Panc1 (cell line): ENCODE data around the gene UNKL. TPM values are rescaled to one million over a fixed set of nuclear protein-coding genes. Genes with fewer than 3 reads are reported as not detected.

Source experiments
- ATAC-seq: fragments of 200-7000 bp; cut with Tn5 transposase; 2 replicates; pipeline ENCODE4 v1.9.1; 2020; ENCODE audit warnings: mild to moderate bottlenecking, moderate library complexity
- BruUV-seq: library from RNA; stranded (reverse); fragments of 400-500 nt; replicated peaks from 2 replicates; lab custom pipeline; 2021; lab: Mats Ljungman, UMichigan
- CTCF ChIA-PET: fragments of 300-600 bp; sonication (Branson Sonifier 250); formaldehyde crosslinking; loops from one replicate; lab custom pipeline; 2022; ENCODE audit warnings: antibody characterized with exemption; lab: Charles Lee
- POLR2A ChIA-PET: fragments of 300-600 bp; sonication (Branson Sonifier 250); formaldehyde crosslinking; loops from one replicate; lab custom pipeline; 2022; ENCODE audit warnings: antibody characterized with exemption; lab: Charles Lee
- DNase-seq: peaks from one replicate; pipeline ENCODE4 v3.0.0-alpha.2; 2010; ENCODE audit warnings: low read depth, low spot score
- H3K27ac ChIP-seq: 2 replicates; pipeline ENCODE4 v1.5.1; 2011; ENCODE audit warnings: mild to moderate bottlenecking, low read length, inconsistent platforms
- H3K27me3 ChIP-seq: fragments of 200-500 bp; sonication (Bioruptor generic); 2 replicates; pipeline ENCODE4 v1.6.0; 2014; ENCODE audit warnings: low read length, inconsistent platforms; ENCODE audit not compliant: control insufficient read depth, insufficient read depth
- H3K36me3 ChIP-seq: fragments of 200-500 bp; sonication (Bioruptor generic); 2 replicates; pipeline ENCODE4 v1.5.1; 2014; ENCODE audit warnings: inconsistent platforms, mild to moderate bottlenecking, low read length, moderate library complexity; ENCODE audit not compliant: control insufficient read depth, insufficient read depth
- H3K4me1 ChIP-seq: 2 replicates; pipeline ENCODE4 v1.5.1; 2011; ENCODE audit warnings: inconsistent platforms, mild to moderate bottlenecking, low read length, moderate library complexity; ENCODE audit not compliant: control insufficient read depth, insufficient read depth
- H3K4me3 ChIP-seq, 2 experiments: 2 replicates each; pipeline ENCODE4 v1.5.1; 2011 to 2012; ENCODE audit warnings: low read depth in 2 of 2, low read length in 2 of 2, mild to moderate bottlenecking in 2 of 2, inconsistent platforms in 1 of 2, moderate library complexity in 1 of 2
- H3K9me3 ChIP-seq: fragments of 200-500 bp; sonication (Bioruptor generic); 2 replicates; pipeline ENCODE4 v1.5.1; 2014; ENCODE audit warnings: low read depth, mild to moderate bottlenecking, inconsistent platforms, low read length, moderate library complexity; ENCODE audit not compliant: control insufficient read depth, insufficient read depth
- CTCF ChIP-seq: fragments of 450-650 bp; IDR thresholded peaks from 2 replicates; pipeline ENCODE4 v1.5.1; 2017; ENCODE audit warnings: mild to moderate bottlenecking
- POLR2AphosphoS5 ChIP-seq: IDR thresholded peaks from 2 replicates; pipeline ENCODE4 v1.6.1; 2012; ENCODE audit warnings: mild to moderate bottlenecking, low read depth, low read length, moderate library complexity
- REST ChIP-seq, 2 experiments: IDR thresholded peaks; 2 replicates each; pipeline ENCODE4 v1.6.1; 2011 to 2012; ENCODE audit warnings: low read depth in 2 of 2, control low read depth in 1 of 2, low read length in 1 of 2, mild to moderate bottlenecking in 1 of 2, moderate library complexity in 1 of 2; ENCODE audit not compliant: insufficient read depth in 1 of 2
- SIN3A ChIP-seq: IDR thresholded peaks from 2 replicates; pipeline ENCODE4 v1.6.1; 2012; ENCODE audit warnings: low read depth, mild to moderate bottlenecking, low read length, moderate library complexity, borderline replicate concordance; ENCODE audit not compliant: insufficient read depth
- TCF7L2 ChIP-seq: IDR thresholded peaks from 2 replicates; pipeline ENCODE4 v1.6.1; 2011; ENCODE audit warnings: mild to moderate bottlenecking, low read depth, low read length, inconsistent platforms
- in situ Hi-C: cut with HindIII; loops from 2 replicates; pipeline ENCODE4 v1.10.0; 2016; ENCODE audit warnings: low sequenced_read_pairs, low pct_unique_long_range_greater_than_20kb
- intact Hi-C: fragments of 100-400 bp; cut with micrococcal nuclease; formaldehyde crosslinking; loops from one replicate; pipeline ENCODE4 v1.10.0; 2022; ENCODE audit not compliant: unreplicated experiment
- total RNA-seq: library from RNA; stranded (reverse); gene quantifications from one replicate; pipeline ENCODE4 v1.2.1, GENCODE V29; 2021; ENCODE audit not compliant: unreplicated experiment

UNKL gene
- total RNA-seq, 1 experiment from 2014 or later = 26.6 TPM

GRCh38 chr16:1351215-1351581 lies 63.3 kb downstream of the UNKL start:
- ChIA-PET POLR2A (no interaction called here), CTCF (no interaction called here)
- Histone ChIP-seq H3K4me1 (peaks cover 16% of the 10 kb centered on the region), H3K9me3 (no peaks in the 10 kb centered on the region), H3K27me3 (no peaks in the 10 kb centered on the region), H3K4me3 (peak overlapping the region; percentile 86 to 94), H3K36me3 (peaks cover 8% of the 10 kb centered on the region; the same call in 1 of the 2 replicates), H3K27ac (peak overlapping the region; percentile 78)
- BruUV-seq = TSS peak; percentile 92
- TF ChIP-seq REST (IDR thresholded peaks at IDR 0.05; ENCODE audit: insufficient read depth in 1 of 2, low read depth in 2 of 2, low read length in 1 of 2) (no peak), POLR2AphosphoS5 (no peak), TCF7L2 (no peak), SIN3A (no peak), CTCF (no peak)
- ATAC-seq (peak; percentile 6; the same call in 1 of the 2 replicates), DNase-seq (no peak)
- intact Hi-C loops = no loop called here
- in situ Hi-C loops = no loop called here

- ChIA-PET POLR2A (no interaction called here), CTCF (no interaction called here)
- TF ChIP-seq SIN3A (no peak), TCF7L2 (no peak), REST (IDR thresholded peaks at IDR 0.05; ENCODE audit: insufficient read depth in 1 of 2, low read depth in 2 of 2, low read length in 1 of 2) (no peak), CTCF (no peak), POLR2AphosphoS5 (no peak)
- ATAC-seq (no peak), DNase-seq (no peak)
- peaks cover 8% of the 10 kb centered on the region; the same call in 1 of the 2 replicates for H3K36me3 ChIP-seq
- BruUV-seq = no TSS peak
- peak overlapping the region; percentile 78 for H3K27ac ChIP-seq
- H3K27me3 ChIP-seq = no peaks in the 10 kb centered on the region
- in situ Hi-C loops (no loop called here), intact Hi-C loops (no loop called here)
- peaks cover 11% of the 10 kb centered on the region for H3K4me1 ChIP-seq
- no peaks in the 10 kb centered on the region for H3K9me3 ChIP-seq
- H3K4me3 ChIP-seq = peak overlapping the region; percentile 86 to 94
These were observed 63.8 kb downstream of the UNKL start for GRCh38 chr16:1350691-1351090.
